Lower lobe of right lung (tissue), 2 donors: ENCODE measurements around the gene LRR1. TPM values are rescaled to one million over a fixed set of nuclear protein-coding genes. Genes with fewer than 3 reads are reported as not detected.
"Not testable (repeated sequence)": the region's sequence is repeated elsewhere in the genome, so short reads cannot be mapped to it uniquely, and the experiment has no call there.

Experiments used
- ATAC-seq, 2 donors: fragments of 200-7000 bp; cut with Tn5 transposase; one replicate each; pipeline ENCODE4 v1.9.1; 2020 to 2022; ENCODE audit warnings: mild to moderate bottlenecking in 2 of 2, moderate library complexity in 2 of 2
- DNase-seq: peaks from one replicate; pipeline ENCODE4 v3.0.0-alpha.2; 2020
- H3K27ac ChIP-seq: fragments of 200-600 bp; one replicate; pipeline ENCODE4 v1.8.0; 2022
- H3K27me3 ChIP-seq: fragments of 200-600 bp; one replicate; pipeline ENCODE4 v1.8.0; 2022; ENCODE audit warnings: low read depth
- H3K36me3 ChIP-seq: fragments of 200-600 bp; one replicate; pipeline ENCODE4 v1.8.0; 2022; ENCODE audit warnings: mild to moderate bottlenecking
- H3K4me1 ChIP-seq: fragments of 200-600 bp; one replicate; pipeline ENCODE4 v1.8.0; 2022
- H3K4me3 ChIP-seq: fragments of 200-600 bp; one replicate; pipeline ENCODE4 v1.8.0; 2022; ENCODE audit warnings: mild to moderate bottlenecking
- H3K9me3 ChIP-seq: fragments of 200-600 bp; one replicate; pipeline ENCODE4 v1.8.0; 2022
- intact Hi-C: fragments of 100-400 bp; cut with DNase I; formaldehyde crosslinking; loops from one replicate; pipeline ENCODE4 v1.11.0; 2022
- total RNA-seq: library from RNA; stranded (reverse); fragmentation: NEBNext Ultra II Directional; extraction: Animal tissue kit (Norgen Biotek cat#: 25700); gene quantifications from one replicate; pipeline ENCODE4 v1.2.1, GENCODE V29; 2021
- TF ChIP-seq, protein P1 (sequence below): fragments of 200-600 bp; IDR thresholded peaks from one replicate; pipeline ENCODE4 v1.8.0; 2022; ENCODE audit warnings: antibody characterized with exemption, mild to moderate bottlenecking
- donor health status: DM: no; HTN: yes; CAD: no; lungs with severe emphysema.

LRR1 gene
- total RNA-seq, 1 donor from 2014 or later, result 9.0 TPM

DNA sequence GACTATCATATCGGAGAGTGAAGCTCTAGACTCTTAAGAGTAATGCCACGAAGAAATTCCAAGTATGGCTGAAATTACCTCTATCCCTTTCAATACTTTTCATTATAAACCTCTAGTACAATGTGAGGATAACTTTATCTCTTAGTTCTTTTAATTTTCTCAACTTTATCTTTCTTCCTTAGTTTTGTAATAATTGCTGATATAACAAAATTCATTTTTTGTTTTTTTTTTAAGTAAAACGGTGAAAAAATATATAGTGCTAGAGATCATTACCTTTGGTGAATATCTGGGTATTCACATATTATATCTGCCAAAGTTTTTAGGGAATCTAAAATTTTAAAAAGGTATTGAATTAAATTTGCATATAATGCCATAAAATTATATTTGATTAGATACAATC lies 55.8 kb downstream of the LRR1 start:
- Histone ChIP-seq H3K4me3 (no peak overlapping the region), H3K27ac (no peak overlapping the region), H3K36me3 (no peaks in the 10 kb centered on the region), H3K9me3 (no peaks in the 10 kb centered on the region), H3K27me3 (no peaks in the 10 kb centered on the region), H3K4me1 (no peaks in the 10 kb centered on the region)
- ATAC-seq (no peak), DNase-seq (no peak)
- TF ChIP-seq, protein P1, sequence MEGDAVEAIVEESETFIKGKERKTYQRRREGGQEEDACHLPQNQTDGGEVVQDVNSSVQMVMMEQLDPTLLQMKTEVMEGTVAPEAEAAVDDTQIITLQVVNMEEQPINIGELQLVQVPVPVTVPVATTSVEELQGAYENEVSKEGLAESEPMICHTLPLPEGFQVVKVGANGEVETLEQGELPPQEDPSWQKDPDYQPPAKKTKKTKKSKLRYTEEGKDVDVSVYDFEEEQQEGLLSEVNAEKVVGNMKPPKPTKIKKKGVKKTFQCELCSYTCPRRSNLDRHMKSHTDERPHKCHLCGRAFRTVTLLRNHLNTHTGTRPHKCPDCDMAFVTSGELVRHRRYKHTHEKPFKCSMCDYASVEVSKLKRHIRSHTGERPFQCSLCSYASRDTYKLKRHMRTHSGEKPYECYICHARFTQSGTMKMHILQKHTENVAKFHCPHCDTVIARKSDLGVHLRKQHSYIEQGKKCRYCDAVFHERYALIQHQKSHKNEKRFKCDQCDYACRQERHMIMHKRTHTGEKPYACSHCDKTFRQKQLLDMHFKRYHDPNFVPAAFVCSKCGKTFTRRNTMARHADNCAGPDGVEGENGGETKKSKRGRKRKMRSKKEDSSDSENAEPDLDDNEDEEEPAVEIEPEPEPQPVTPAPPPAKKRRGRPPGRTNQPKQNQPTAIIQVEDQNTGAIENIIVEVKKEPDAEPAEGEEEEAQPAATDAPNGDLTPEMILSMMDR, result no peak
- intact Hi-C loops, result no loop called here

DNA sequence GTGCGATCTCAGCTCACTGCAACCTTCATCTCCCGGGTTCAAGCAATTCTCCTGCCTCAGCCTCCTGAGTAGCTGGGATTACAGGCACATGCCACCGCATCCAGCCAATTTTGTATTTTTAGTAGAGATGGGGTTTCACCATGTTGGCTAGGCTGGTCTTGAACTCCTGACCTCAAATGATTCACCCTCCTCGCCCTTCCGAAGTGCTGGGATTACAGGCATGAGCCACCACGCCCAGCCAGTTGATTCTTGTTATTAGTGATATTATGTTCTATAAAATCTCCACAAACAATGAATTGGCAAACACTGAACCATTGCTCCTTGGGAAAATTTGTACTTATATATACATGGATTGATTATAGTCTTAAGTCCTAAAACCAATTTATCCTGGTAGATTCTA lies 58.8 kb downstream of the LRR1 start:
- H3K4me1 ChIP-seq, intact Hi-C loops, H3K4me3 ChIP-seq, H3K36me3 ChIP-seq, ATAC-seq, H3K27me3 ChIP-seq, H3K27ac ChIP-seq, H3K9me3 ChIP-seq, DNase-seq: not testable (repeated sequence)

DNA sequence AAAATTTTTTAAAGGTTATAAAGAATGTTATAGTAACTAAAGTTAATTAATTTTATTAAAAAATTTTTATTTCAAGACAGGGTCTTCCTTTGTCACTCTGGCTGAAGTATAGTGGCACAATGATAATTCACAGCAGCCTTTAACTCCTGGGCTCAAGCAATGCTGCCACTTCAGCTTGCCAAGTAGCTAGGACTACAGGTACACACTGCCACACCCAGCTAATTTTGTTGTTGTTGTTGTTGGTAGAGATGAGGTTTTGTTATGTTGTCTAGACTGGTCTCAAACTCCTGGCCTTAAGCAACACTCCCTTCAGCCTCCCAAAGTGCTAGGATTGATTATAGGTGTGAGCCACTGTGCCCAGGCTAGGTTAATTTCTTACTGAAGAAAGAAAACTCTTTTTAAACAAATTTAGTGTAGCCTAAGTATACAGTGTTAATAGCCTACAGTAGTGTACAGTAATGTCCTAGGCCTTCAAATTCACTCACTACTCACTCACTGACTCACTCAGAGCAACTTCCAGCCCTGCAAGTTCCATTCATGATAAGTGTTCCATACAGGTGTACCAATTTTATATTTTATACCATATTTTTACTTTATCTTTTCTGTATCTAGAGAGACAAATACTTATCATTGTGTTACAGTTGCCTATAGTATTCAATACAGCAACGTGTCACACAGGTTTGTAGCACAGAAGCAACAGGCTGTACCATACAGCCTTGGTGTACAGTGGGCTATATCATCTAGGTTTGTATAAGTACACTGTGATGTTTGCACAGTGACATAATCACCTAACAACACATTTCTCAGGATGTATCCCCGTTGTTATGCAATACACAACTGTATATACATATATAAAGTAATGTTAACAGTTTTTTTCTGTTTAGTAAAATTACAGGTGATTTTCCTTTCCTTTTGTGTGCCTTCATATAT lies 61.1 kb downstream of the LRR1 start:
- H3K27ac ChIP-seq, result no peak overlapping the region
- H3K27me3 ChIP-seq, result no peaks in the 10 kb centered on the region
- H3K9me3 ChIP-seq, result no peaks in the 10 kb centered on the region
- no peaks in the 10 kb centered on the region for H3K4me1 ChIP-seq
- no peaks in the 10 kb centered on the region for H3K36me3 ChIP-seq
- no peak for ATAC-seq
- no peak overlapping the region for H3K4me3 ChIP-seq
- no peak for DNase-seq
- intact Hi-C loops, result no loop called here
- TF ChIP-seq, protein P1, result no peak

Other genes starting within 250 kb of the LRR1 start
- gene RPS29, start 12.6 kb upstream of the LRR1 start, total RNA-seq, result 1,209 TPM
- 153 TPM for gene RPL36AL, start 21.7 kb downstream of the LRR1 start, total RNA-seq
- gene MGAT2, start 21.9 kb downstream of the LRR1 start, total RNA-seq, result 24.1 TPM
- gene DNAAF2, start 36.3 kb downstream of the LRR1 start, total RNA-seq, result 6.8 TPM
- 1.2 TPM for gene POLE2, start 89.3 kb downstream of the LRR1 start, total RNA-seq
- 7.4 TPM for gene KLHDC1, start 94.2 kb downstream of the LRR1 start, total RNA-seq
- 42.4 TPM for gene KLHDC2, start 169.2 kb downstream of the LRR1 start, total RNA-seq